Fibroblast of the aortic adventitia (primary cell): ENCODE results near the gene FKBP1A. TPM values are rescaled to one million over a fixed set of nuclear protein-coding genes. Genes with fewer than 3 reads are reported as not detected.

Experiments used
- DNase-seq: peaks from one replicate; pipeline ENCODE4 v3.0.0-alpha.2; 2010; ENCODE audit warnings: low read depth
- H3K4me3 ChIP-seq: 2 replicates; pipeline ENCODE4 v1.5.1; 2011; ENCODE audit warnings: low read depth, mild to moderate bottlenecking, control low read depth, low read length, moderate library complexity
- CTCF ChIP-seq: IDR thresholded peaks from 2 replicates; pipeline ENCODE4 v1.5.1; 2011; ENCODE audit warnings: mild to moderate bottlenecking, low read length, control low read depth, inconsistent platforms; ENCODE audit not compliant: insufficient read depth
- total RNA-seq: library from RNA; depleted of rRNA; stranded (reverse); fragments of >200 nt; gene quantifications from 2 replicates; pipeline ENCODE4 v1.2.3, GENCODE V29; 2012; ENCODE audit warnings: low replicate concordance

The FKBP1A gene
- total RNA-seq, 1 donor: 200 TPM

GRCh38 chr20:1381753-1382591 lies 10.9 kb downstream of the FKBP1A start:
- no peak overlapping the region for H3K4me3 ChIP-seq
- TF ChIP-seq CTCF: no peak
- DNase-seq: peak; percentile 73

GRCh38 chr20:1378735-1379125 lies 14.1 kb downstream of the FKBP1A start:
- DNase-seq: no peak
- H3K4me3 ChIP-seq: no peak overlapping the region
- no peak for TF ChIP-seq CTCF

GRCh38 chr20:1377984-1378734 lies 14.7 kb downstream of the FKBP1A start:
- peak; percentile 26 for DNase-seq
- TF ChIP-seq CTCF: no peak
- H3K4me3 ChIP-seq: no peak overlapping the region

- TF ChIP-seq CTCF: no peak
- no peak for DNase-seq
- H3K4me3 ChIP-seq: no peak overlapping the region
Observed at GRCh38 chr20:1377341-1377871, 15.4 kb downstream of the FKBP1A start.

GRCh38 chr20:1376408-1377270 lies 16.2 kb downstream of the FKBP1A start:
- DNase-seq: peak; percentile 33
- H3K4me3 ChIP-seq: no peak overlapping the region
- no peak for TF ChIP-seq CTCF

- H3K4me3 ChIP-seq: no peak overlapping the region
- DNase-seq: no peak
- TF ChIP-seq CTCF: no peak
Observed at GRCh38 chr20:1376007-1376406, 16.8 kb downstream of the FKBP1A start.
